GM12878 (cell line): ENCODE data around the gene XIAP. TPM values are rescaled to one million over a fixed set of nuclear protein-coding genes. Genes with fewer than 3 reads are reported as not detected.

Experiments
- ATAC-seq: fragments of 200-7000 bp; cut with Tn5 transposase; 3 replicates; pipeline ENCODE4 v1.9.1; 2020; ENCODE audit warnings: mild to moderate bottlenecking, moderate library complexity
- BruUV-seq: library from RNA; stranded (reverse); fragments of 400-500 nt; replicated peaks from 2 replicates; lab custom pipeline; 2021; lab: Mats Ljungman, UMichigan
- CTCF ChIA-PET: fragments of 300-600 bp; sonication (Branson Sonifier 250); formaldehyde crosslinking; extraction: SDS; loops from one replicate; lab custom pipeline; 2021; ENCODE audit warnings: inconsistent platforms; lab: Yijun Ruan, JAX
- POLR2A ChIA-PET: fragments of 350-600 bp; formaldehyde crosslinking; extraction: SDS; loops from one replicate; lab custom pipeline; 2021; ENCODE audit warnings: inconsistent platforms; lab: Charles Lee
- RAD21 ChIA-PET: fragments of 300-600 bp; sonication (Branson Sonifier 250); formaldehyde crosslinking; loops from one replicate; lab custom pipeline; 2023; ENCODE audit warnings: antibody characterized with exemption; ENCODE audit not compliant: unreplicated experiment; lab: Charles Lee
- SMC1A ChIA-PET: fragments of 300-600 bp; sonication (Branson Sonifier 250); formaldehyde crosslinking; loops from one replicate; lab custom pipeline; 2023; ENCODE audit not compliant: unreplicated experiment, uncharacterized antibody; lab: Charles Lee
- DNase-seq: peaks from one replicate; pipeline ENCODE4 v3.0.0-alpha.2; 2011; ENCODE audit warnings: low read depth, low spot score
- FAIRE-seq: peaks from 3 replicates; lab custom pipeline; 2011; peaks lifted over from hg19 to GRCh38; lab: Jason Lieb, UNC
- H2AFZ ChIP-seq: 2 replicates; pipeline ENCODE4 v1.6.0; 2011; ENCODE audit warnings: low read depth, low read length, control low read depth; ENCODE audit not compliant: control insufficient read depth
- H3K27ac ChIP-seq: 2 replicates; pipeline ENCODE4 v1.5.1; 2011; ENCODE audit warnings: control low read depth; ENCODE audit not compliant: control insufficient read depth, insufficient read depth
- H3K27me3 ChIP-seq, 2 experiments: replicated peaks in 1 of 2; 2 replicates each; pipeline versions ENCODE4 v1.6.0 to v1.6.1; 2011; ENCODE audit warnings: low read length in 1 of 2; ENCODE audit not compliant: control insufficient read depth in 2 of 2, insufficient read depth in 2 of 2
- H3K36me3 ChIP-seq, 2 experiments: 2 replicates each; pipeline ENCODE4 v1.5.1; 2011; ENCODE audit warnings: low read length in 1 of 2; ENCODE audit not compliant: control insufficient read depth in 2 of 2, insufficient read depth in 2 of 2
- H3K4me1 ChIP-seq: 2 replicates; pipeline ENCODE4 v1.6.1; 2011; ENCODE audit warnings: mild to moderate bottlenecking, low read length, moderate library complexity, mixed read lengths; ENCODE audit not compliant: control insufficient read depth, insufficient read depth
- H3K4me2 ChIP-seq: 2 replicates; pipeline ENCODE4 v1.6.0; 2011; ENCODE audit warnings: control low read depth; ENCODE audit not compliant: control insufficient read depth, insufficient read depth
- H3K4me3 ChIP-seq: fragments of 200-600 bp; sonication (generic); 2 replicates; pipeline ENCODE4 v1.5.1; 2016
- H3K79me2 ChIP-seq: 2 replicates; pipeline ENCODE4 v1.6.0; 2011; ENCODE audit warnings: low read length; ENCODE audit not compliant: control insufficient read depth, insufficient read depth
- H3K9ac ChIP-seq: 2 replicates; pipeline ENCODE4 v1.8.0; 2011; ENCODE audit warnings: low read length, control low read depth, mixed read lengths; ENCODE audit not compliant: control insufficient read depth, insufficient read depth
- H3K9me3 ChIP-seq: replicated peaks from 3 replicates; pipeline ENCODE4 v1.5.1; 2011; ENCODE audit warnings: mild to moderate bottlenecking, low read length; ENCODE audit not compliant: control insufficient read depth, insufficient read depth
- H4K20me1 ChIP-seq: 2 replicates; pipeline ENCODE4 v1.6.0; 2011; ENCODE audit not compliant: control insufficient read depth, insufficient read depth
- CHD1 ChIP-seq: IDR thresholded peaks from 2 replicates; pipeline ENCODE4 v1.6.1; 2012; ENCODE audit warnings: low read depth, low read length, improper control_type of control experiment
- HDAC2 ChIP-seq: fragments of 200-600 bp; sonication (generic); IDR thresholded peaks from 2 replicates; pipeline ENCODE4 v1.6.1; 2017
- NFYA ChIP-seq: IDR thresholded peaks from 2 replicates; pipeline ENCODE4 v1.6.1; 2011; ENCODE audit warnings: low read depth, mild to moderate bottlenecking, low read length, improper control_type of control experiment, borderline replicate concordance
- SIX5 ChIP-seq: IDR thresholded peaks from 2 replicates; pipeline ENCODE4 v1.6.1; 2011; ENCODE audit warnings: mild to moderate bottlenecking, low read depth, low read length, moderate library complexity; ENCODE audit not compliant: severe bottlenecking
- ZNF274 ChIP-seq: IDR thresholded peaks from one replicate; pipeline ENCODE4 v1.8.0; 2011; ENCODE audit not compliant: insufficient read length, insufficient read depth
- WGBS: methylation state at CpG from one replicate; pipeline ENCODE4 v1.1.6; 2016; ENCODE audit warnings: low lambda C conversion rate; ENCODE audit not compliant: insufficient replicate concordance, insufficient coverage; ENCODE audit errors: missing lambda C conversion rate; 5-methylcytosine and 5-hydroxymethylcytosine counted together
- in situ Hi-C: fragments of 300-500 bp; cut with MboI; formaldehyde crosslinking; loops from 9 replicates; pipeline ENCODE4 v1.14.3; 2018; ENCODE audit warnings: mixed read lengths
- intact Hi-C: fragments of 100-400 bp; cut with micrococcal nuclease; formaldehyde crosslinking; loops from one replicate; pipeline ENCODE4 v1.14.2; 2022; ENCODE audit not compliant: unreplicated experiment
- polyA plus RNA-seq, 11 experiments: library from polyadenylated mRNA; depleted of rRNA in 4 of 11; unstranded in 6 of 11; stranded (reverse) in 5 of 11; fragments of >200 nt; fragmentation: Nextera tagmentation in 4 of 11; fragmentation: Illumina TruSeq in 1 of 11; extraction: Ambion mirVana in 4 of 11; extraction: Trizol in 1 of 11; gene quantifications; 1 replicate in 1 of 11; 2 replicates in 10 of 11; pipeline versions ENCODE4 v1.2.1 to v1.2.3, GENCODE V29; 2011 to 2016; ENCODE audit warnings: inconsistent platforms in 2 of 11, missing spikeins in 2 of 11, low read depth in 1 of 11
- total RNA-seq, 4 experiments: library from RNA; depleted of rRNA in 3 of 4; stranded (reverse); fragments of >200 nt in 3 of 4; fragmentation: Illumina TruSeq in 1 of 4; extraction: Trizol in 1 of 4; gene quantifications; 2 replicates each; pipeline versions ENCODE4 v1.2.1 to v1.2.3, GENCODE V29; 2013 to 2021
- TF ChIP-seq, protein P1 (sequence below): IDR thresholded peaks from 2 replicates; pipeline ENCODE4 v1.6.1; 2011; ENCODE audit warnings: borderline replicate concordance, low read depth, mild to moderate bottlenecking, moderate library complexity, low read length; ENCODE audit not compliant: insufficient read depth, poor library complexity, severe bottlenecking

The XIAP gene
- total and polyA plus RNA-seq, 10 of the 15 experiments (the other 5 are each of a cell fraction or from before 2014, with no cell fraction given) = 3.3 to 21.1 (median 14.5) TPM

- no peak for TF ChIP-seq ZNF274
- TF ChIP-seq CHD1 = no peak
- no peak for TF ChIP-seq SIX5
- TF ChIP-seq, all 136 proteins: peak for 0
These were observed 8.8 kb upstream of the XIAP start (continued) for GRCh38 chrX:123851079-123851478.

- 36% methylated on average over 2 of the region's 2 CpGs for WGBS
- SMC1A ChIA-PET = no interaction called here
- no peaks in the 10 kb centered on the region for H4K20me1 ChIP-seq
- H3K36me3 ChIP-seq = no peaks in the 10 kb centered on the region
- no peaks in the 10 kb centered on the region for H3K79me2 ChIP-seq
- intact Hi-C loops = no loop called here
- no peaks in the 10 kb centered on the region for H3K27me3 ChIP-seq
- TF ChIP-seq, protein P1, sequence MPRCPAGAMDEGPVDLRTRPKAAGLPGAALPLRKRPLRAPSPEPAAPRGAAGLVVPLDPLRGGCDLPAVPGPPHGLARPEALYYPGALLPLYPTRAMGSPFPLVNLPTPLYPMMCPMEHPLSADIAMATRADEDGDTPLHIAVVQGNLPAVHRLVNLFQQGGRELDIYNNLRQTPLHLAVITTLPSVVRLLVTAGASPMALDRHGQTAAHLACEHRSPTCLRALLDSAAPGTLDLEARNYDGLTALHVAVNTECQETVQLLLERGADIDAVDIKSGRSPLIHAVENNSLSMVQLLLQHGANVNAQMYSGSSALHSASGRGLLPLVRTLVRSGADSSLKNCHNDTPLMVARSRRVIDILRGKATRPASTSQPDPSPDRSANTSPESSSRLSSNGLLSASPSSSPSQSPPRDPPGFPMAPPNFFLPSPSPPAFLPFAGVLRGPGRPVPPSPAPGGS = no peak
- TF ChIP-seq HDAC2 (no peak), NFYA (no peak)
- ATAC-seq (no peak), FAIRE-seq (no peak), DNase-seq (no peak)
- in situ Hi-C loops = no loop called here
- POLR2A ChIA-PET = no interaction called here
- H3K4me3 ChIP-seq = no peak overlapping the region
- no peak overlapping the region for H2AFZ ChIP-seq
- H3K27ac ChIP-seq = no peak overlapping the region
- H3K9ac ChIP-seq = no peak overlapping the region
- no peak overlapping the region for H3K4me2 ChIP-seq
- RAD21 ChIA-PET = no interaction called here
- no peaks in the 10 kb centered on the region for H3K9me3 ChIP-seq
- no TSS peak for BruUV-seq
- CTCF ChIA-PET = no interaction called here
- H3K4me1 ChIP-seq = no peaks in the 10 kb centered on the region
These were observed 5.5 kb upstream of the XIAP start for GRCh38 chrX:123854329-123854728.
